Retina (tissue), 1 donor: ENCODE data around the gene NUDT16L1.

Source experiments
- DNase-seq: peaks from one replicate; pipeline ENCODE4 v3.0.0-alpha.2; 2016

Gene NUDT16L1

DNA sequence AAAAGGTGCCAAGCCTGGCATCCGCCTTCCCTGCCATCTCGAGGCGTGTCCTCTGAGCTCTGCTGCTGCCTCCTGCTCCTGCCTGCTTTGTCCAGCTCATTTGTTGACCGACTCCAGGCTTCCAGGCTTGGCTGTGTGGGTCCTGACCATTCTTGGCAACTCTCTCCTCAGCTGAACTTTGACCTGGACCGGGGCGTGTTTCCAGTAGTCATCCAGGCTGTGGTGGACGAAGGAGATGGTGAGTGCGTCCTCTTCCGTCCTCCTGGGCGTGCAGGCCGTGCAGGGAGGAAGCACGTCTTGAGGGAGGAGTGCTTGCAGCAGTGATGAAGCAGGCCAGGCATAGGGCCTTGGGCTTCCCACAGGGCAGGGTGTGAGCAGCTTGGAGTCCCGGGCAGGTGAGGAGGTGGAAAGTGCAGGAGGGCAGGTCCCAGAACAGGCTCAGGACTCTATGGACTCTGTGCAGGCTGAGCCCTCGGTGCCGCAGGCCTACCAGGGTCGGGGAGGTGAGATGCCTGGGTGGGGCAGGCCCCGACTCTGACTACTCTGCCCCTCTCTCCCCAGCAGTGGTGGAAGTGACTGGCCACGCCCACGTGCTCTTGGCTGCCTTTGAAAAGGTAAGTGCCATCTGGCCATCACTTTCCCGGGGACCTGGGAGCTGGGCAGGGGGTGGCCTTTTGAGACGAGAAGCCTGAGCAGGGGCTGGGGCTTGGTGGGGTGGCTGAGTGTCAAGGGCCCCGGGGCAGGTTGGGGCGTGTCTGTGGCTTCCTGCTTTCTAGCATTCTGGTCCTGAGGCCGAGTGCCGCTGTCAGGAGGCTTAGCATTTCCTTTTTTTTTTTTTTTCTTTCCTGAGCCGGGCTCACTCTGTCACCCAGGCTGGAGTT, 28.6 kb upstream of the NUDT16L1 start:
- DNase-seq: no peak

DNA sequence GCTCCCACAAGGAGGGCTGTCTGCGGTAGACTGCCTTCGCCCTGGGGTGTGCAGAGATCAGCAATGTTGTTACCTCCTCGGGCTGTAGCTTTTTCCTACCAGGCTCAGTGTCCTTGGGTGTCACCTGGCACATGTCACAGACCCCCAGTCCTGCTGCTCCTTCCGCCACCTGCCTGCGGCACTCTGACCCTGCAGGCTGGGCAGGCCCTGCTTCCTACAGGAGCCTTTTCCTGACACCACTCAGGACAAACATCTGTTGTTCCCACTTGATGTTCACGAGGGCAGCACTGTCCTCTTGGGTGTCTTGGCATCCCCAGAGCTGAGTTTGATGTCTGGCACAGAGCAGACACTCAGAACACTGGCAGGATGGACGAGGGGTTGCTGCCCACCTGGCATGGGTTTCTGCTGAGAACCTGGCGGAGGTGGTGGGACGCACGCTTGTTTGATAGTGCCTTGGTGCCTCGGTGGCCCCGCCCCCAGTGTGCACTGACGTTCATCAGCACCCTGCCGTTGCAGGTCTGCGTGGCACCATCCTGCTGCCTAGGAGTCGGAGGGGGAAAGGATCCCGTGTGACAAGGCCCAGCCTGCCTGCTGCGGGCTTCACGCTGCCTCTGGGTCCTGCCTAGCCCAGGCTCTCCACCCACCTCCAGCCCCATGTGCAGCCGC, 26.7 kb upstream of the NUDT16L1 start:
- no peak for DNase-seq

- peak; percentile 45 for DNase-seq
Observed at GRCh38 chr16:4667203-4667963, 26.0 kb upstream of the NUDT16L1 start.

DNA sequence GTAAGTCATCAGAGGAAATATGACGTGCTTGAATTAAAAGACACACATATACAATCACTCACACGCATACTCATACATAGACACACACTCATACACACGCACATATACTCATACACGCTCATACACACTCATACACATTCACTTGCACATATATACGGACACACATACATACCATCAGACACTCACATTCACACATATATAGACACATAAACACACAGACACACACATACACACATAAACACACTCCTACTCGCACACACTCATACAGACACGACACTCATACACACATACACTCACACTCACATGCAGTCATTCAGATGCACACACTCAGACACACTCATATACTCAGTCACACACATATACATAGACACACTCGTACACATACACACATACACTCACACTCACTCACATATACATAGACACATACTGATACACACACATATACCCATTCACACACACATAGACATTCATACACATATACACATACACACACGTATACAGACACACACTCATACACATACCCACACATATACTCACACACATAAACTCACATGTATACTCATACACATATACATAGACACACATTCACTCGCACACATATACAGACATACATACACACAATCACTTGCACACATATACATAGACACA, 24.9 kb upstream of the NUDT16L1 start:
- DNase-seq: no peak

DNA sequence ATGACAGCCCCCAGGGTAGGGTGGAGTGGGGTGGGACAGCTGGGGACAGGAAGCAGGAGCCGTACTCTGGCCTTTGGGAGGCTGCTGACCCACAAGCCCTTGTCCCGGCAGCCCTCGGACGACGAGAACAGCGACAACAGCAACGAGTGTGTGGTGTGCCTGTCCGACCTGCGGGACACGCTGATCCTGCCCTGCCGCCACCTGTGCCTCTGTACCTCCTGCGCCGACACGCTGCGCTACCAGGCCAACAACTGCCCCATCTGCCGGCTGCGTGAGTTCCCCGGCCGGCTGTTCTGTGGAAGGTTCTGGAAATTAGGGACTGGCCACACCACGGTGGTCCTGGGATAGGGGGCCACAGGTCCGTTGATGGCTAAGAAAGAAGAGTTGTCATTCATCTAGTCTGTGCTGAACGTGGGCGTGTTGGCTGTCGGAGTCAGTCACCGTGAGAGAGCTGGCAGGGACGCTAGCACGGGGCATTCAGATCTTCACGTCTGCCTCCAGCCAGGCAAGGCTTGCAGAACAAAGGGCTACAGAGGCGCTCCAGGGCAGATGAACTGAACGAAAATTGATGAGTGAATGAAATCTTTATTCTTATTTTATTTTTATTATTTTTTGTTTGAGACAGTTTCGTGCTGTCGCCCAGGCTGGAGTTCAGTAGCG, 19.8 kb upstream of the NUDT16L1 start:
- no peak for DNase-seq

- no peak for DNase-seq
Observed at GRCh38 chr16:4674926-4675530, 18.3 kb upstream of the NUDT16L1 start.

DNA sequence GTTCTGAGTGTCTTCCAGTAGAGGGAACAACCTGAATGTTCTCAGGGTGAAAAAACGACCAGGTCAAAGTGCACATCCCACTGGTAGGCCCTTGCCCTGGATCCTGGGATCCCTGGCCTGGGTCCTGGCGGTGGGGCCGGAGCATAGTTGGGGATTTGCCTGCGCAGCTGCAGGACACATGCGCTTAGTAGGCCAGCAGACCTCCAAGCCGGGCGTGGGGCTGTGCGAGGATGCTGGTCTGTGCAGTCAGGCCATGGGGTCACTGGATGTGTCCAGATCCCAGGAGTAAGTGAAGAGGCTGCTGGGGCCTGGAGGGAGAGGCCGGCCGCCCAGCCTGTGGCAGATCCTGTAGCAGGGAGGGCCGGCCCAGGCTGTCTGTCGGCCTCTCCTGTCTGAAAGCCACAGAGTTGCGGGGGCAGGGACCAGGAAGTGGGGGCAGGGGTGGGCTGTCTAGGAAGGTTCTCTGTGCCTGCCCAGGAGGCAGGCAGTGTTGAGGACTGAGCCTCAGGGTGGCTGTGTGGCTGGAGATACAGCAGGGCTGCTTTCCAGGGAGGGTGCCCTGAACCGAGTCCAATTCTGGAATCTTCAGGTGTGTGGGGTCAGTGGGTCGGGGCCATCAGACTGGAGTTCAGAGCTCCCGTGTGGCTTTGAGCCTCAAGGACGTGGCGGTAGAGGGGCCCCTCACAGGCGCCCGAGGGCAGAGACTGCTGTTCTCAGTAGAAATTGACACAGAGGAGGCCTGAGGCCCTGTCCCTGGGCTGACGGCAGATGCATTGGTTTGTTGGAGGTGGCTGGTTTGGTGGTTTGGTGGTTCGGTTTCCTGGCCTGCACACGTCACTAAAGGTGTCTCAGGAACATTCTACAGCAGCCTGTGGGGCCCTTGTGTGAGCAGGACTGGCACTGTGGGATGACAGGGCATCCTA, 17.2 kb upstream of the NUDT16L1 start:
- DNase-seq: no peak

- DNase-seq: no peak
Observed at GRCh38 chr16:4676831-4677230, 16.5 kb upstream of the NUDT16L1 start.

DNA sequence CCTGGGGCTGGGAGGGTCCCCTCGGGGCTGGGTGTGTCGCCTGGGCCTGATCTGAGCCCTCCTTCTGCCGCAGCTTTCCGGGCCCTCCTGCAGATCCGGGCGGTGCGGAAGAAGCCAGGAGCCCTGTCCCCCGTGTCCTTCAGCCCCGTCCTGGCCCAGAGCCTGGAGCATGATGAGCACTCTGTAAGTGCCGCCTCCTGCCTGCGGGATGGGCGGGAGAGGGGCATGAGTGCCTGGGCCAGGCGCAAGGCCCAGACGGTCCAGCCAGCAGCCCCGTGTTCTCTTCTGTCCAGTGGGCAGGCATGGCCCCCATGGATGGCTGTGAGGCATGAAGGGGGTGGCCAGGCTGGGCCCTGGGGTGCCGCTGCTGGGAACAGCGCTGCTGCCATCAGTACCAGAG, 16.0 kb upstream of the NUDT16L1 start:
- no peak for DNase-seq

DNA sequence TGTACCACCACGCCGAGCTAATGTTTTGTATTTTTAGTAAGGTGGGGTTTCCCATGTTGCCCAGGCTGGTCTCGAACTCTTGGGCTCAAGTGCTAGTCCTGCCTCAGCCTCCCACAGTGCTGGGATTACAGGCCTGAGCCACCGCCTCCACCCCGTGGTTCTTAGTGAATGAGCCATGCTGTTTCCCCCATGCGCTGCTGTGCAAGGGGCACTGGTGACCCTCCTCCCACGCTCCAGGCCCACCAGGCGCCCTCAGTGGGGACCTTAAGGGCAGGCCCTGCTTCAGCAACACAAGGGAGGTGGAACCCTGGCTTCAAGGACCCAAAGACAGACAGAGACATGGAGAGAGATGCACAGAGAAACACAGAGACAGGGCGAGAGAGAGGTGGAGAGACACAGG, 15.4 kb upstream of the NUDT16L1 start:
- no peak for DNase-seq

DNA sequence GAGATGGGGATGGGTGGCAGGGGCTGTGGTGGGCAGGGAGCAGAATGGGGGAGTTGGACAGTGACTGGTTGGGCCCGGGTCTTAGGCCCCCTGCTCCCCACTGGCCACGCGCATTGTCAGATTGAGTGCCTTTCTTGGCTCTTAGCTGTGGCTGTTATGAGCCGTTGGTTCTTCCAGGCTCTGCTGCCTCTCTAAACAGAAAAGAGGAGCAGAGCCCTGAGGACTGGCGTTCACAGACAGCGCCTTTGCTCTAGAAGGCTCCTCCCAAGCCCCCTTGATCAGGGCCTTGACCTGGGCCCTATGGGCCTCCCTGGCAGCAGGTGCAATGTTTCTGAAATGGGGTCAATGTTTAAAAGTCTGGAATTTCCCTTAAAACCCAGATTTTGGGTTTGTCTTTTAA, 14.8 kb upstream of the NUDT16L1 start:
- DNase-seq: no peak

GRCh38 chr16:4679156-4679849, 14.1 kb upstream of the NUDT16L1 start:
- no peak for DNase-seq

DNA sequence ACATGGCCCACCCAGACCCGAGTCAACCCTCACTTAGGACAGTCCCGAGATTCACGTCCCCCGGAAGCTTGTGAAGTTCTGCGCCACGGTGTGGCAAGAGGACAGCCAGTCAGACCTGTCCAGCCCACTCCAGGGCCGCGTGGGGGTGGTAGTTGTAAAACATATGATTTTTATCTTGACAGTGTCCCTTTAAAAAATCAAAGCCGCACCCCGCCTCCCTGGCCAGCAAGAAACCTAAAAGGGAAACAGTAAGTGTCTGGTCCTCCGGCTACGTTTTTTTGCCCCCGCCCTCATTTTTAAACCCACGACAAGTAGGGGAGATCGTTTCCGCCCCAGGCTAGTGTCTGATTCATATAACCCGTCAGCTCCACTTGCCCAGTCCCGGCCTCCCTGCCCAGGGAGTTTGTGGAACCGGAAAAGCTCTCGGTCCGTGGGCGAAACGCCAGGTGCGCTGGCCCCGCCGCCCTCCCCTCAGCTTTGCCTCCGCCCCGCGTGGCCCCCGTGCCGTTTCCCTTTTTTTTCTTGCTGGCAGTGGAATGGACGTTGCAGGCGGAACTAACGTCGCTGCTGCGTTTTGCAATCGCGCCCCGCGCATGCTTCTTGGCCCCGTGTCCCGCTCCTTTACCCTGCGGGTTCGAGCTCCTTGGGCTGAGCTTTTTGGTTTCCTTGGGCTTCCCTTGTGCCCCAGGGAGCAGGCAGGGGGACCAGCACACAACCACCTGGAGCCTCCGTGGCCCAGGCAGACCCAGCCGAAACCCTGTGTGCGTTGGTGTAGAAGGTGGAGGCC, 13.3 kb upstream of the NUDT16L1 start:
- no peak for DNase-seq

DNA sequence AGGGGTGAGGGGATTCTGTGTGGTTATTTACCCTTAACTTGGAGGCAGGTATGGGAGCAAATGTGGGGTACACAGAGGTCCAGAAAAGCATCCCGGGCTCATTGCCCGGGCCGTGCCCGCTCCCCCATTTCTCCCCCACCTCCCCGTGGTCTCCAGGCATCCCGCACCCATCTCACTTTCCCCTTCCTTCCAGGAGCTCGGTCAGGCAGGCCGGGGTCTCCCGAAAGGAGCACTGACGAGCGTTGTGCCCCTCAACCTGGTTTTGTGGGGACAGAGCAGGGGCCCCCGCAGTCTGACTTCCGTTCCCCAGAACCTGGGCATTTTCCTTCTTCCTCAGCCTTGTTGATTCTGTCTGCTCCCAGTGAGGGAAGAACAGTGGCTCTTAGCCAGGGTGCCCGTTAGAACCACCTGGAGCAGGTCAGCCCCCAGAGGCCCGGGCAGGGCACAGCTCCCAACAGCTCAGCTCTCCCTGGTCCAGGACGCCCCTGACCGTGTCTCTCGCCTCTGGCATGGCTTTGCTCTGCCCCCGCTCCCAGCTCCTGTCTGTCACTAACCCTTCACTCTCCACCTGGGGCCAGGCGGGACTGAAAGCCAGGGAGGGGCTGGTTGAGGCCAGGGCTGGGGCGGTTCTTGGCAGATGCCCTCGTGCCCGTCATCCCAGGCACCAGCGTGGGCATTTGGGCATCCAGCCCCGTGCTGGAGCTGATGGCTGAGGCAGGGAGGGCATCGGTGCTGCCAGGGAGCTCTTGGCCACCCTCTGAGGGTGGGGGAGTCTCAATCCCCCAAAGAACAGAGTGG, 12.5 kb upstream of the NUDT16L1 start:
- no peak for DNase-seq

- DNase-seq: no peak
Observed at GRCh38 chr16:4681471-4682083, 11.8 kb upstream of the NUDT16L1 start.

DNA sequence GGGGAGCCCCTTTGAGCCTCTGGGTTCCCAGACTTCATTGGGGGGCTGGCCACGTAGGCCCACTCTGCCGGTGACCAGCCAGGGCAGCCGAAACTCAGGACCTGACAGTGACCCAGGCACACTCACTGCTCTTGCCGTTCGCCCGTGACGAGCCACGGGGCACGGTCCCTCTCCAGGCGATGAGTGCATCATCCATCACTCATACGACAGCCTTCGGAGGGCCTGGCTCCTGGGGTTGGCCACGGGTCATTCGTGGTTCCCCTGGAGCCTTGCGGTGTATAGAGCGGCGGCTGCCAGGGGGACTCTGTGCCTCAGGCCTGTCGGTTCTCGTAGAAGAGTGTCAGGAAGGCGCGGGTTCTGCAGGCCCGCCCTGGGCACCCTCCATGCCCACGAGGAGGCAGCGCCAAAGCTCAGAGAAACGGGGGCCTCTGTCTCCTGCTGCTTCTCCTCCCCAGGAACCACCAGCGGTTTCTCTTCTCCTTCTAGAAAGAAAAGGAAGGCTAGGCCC, 11.2 kb upstream of the NUDT16L1 start:
- no peak for DNase-seq

- DNase-seq: no peak
Observed at GRCh38 chr16:4682616-4683254, 10.6 kb upstream of the NUDT16L1 start.
